ENCODE data around the gene OPHN1.

The OPHN1 gene

DNA sequence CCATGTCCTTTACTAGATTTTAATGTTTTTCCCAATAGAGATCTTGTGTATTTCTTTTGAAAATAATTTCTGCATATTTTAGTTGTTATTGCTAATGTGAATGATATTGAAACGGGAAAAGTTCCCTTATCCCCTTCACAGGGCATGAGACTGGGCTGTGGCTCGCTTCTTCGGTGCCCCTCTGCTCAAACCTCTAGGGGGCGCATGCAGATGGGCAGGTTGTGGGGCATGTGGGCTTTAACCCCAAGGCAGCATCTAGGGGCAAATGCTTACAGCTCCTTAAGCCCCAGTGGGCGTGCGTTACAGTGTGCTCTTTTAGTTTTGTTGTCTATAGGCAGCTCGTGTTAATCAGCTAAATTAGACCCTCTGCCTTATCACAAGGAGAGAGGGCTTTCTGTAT, 194.7 kb downstream of the OPHN1 start:
- no peak for DNase-seq

- DNase-seq = no peak
These were observed 199.0 kb downstream of the OPHN1 start for GRCh38 chrX:68234171-68234910.

DNA sequence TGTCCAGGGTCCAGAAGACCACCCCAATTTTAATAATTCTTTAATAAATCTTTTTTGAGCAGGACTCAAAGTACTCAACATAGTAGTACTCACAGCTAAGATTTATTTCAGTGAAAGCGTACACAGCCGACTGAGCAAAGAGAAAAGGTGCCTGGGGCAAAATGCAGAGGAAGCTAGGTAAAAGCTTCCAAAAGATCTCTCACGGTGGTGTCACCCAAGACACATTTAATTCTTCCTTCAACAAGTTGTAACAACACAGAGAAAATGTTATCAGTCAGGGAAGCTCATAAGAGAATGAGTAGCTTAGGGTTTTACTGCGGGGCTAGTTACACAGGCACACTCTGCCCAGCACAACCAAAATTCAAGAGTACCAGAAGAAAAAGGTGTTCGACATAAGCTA, 201.1 kb downstream of the OPHN1 start:
- no peak for DNase-seq

DNA sequence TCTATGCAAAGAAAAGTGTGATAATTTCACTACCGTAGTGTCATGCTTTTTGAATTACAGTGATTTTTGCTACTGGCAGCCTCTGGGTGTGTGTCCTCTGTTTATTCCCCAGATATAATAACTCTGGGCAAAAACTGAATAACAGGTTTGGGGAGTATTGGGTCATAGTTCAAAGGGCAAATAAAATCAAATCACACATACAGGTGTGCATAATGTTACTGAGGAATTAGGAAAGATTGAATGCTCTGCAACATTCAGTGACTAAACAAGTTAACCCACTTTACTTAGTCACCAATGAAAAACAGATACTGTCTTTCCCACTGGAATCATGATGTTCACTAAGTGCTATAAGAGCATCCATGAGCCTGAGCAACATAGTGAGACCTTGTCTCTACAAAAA, 224.3 kb downstream of the OPHN1 start:
- no peak for DNase-seq

GRCh38 chrX:68204521-68205038, 228.7 kb downstream of the OPHN1 start:
- DNase-seq = no peak

DNA sequence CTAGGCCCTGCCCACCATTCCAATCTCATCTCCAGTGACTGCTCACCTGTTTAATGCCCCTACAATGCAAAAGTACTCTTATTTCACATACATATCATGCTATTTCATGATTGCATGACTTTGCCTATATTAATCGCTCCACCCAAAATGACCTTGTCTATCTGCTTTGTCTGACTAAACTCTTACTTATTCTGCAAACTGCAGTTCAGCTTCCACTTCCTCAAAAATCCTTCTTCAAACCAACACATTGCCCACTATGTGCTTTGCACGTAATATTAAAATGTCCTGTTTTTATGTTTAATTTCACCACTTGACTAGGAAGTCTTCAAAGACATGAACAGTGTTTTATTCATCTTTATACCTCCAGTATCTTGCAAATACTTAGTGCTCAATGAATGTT, 229.6 kb downstream of the OPHN1 start:
- DNase-seq = no peak

GRCh38 chrX:68203211-68203610, 230.1 kb downstream of the OPHN1 start:
- no peak for DNase-seq

GRCh38 chrX:68199062-68199848, 234.0 kb downstream of the OPHN1 start:
- no peak for DNase-seq

GRCh38 chrX:68196939-68197791, 236.1 kb downstream of the OPHN1 start:
- DNase-seq = peak; percentile 83

DNA sequence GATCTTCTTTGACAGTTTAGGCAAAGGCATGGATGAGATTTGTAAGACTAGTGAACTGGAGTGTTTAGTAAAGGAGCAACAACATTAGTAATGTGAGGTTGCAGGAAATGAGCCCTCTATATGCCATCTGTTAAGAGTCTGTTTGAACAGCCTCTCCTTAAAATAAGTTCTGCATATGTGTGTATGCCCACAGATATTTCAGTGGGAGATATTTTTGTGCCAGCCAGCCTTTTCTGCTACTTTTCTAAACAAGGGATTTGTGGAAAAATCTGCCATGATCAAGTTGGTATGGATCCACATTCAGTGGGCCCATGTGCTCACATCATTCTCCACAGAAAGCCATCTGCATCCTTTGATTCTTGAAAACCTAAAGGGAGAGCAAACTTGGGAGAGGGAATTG, 237.7 kb downstream of the OPHN1 start:
- no peak for DNase-seq

DNA sequence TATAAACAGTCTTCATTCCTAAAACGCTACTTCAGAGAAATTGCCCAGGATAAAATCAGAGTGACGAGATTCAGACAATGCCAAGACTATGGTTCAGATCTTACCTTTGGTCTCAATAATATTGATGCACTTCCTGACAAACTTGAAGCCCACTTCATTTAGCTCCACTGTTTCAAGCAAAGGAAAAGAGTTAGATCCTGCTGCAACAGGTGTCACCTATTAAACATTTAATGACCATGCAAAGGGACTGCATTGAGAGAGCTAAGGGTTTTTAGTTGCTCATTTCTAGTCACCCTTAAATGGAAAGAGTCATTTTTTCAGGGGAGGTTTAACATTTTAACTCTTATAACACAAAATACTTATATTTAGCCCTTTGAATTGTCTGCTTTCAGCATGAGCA, 239.5 kb downstream of the OPHN1 start:
- DNase-seq = no peak

DNA sequence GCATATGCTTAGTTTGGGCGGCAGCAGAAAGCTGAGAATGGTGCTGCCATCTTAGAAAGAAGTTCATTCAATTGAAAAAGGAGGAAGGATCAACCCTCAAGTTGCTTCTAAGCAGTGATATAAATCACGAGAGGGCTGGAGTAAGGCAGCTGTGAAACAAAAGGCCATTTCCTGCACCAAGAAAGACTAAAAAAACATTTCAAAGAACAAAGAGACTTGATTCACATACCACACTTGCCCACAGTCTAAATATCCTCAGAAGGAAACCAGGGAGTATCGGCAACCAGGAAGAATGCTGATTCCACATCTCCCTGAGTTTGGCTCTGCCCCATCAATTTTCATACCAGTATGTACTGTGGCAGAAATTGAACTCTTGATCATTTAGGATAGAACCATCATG, 240.1 kb downstream of the OPHN1 start:
- no peak for DNase-seq

DNA sequence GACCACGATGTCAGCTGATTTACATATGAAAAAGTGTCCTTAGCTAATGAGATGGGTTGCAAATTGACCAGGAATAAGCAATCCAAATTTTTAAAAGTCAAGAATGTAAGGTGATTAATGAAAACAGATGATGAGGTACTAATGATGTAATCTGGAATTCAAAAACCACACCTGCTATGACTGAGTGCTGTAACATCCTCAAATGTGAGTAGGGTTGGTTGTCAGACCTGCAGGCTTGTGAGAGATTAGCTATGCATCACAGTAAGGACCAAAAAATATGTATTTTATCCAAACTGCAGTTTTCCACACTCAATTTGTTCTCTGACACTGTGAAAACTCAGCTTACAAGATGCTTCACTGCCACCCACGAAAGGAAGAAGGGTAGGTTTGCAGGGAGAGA, 242.5 kb downstream of the OPHN1 start:
- no peak for DNase-seq

GRCh38 chrX:68186552-68187262, 246.6 kb downstream of the OPHN1 start:
- no peak for DNase-seq

- DNase-seq = no peak
These were observed 248.1 kb downstream of the OPHN1 start for GRCh38 chrX:68185161-68185560.

- peak; percentile 34 for DNase-seq
These were observed 249.6 kb downstream of the OPHN1 start for GRCh38 chrX:68183612-68184214.

- DNase-seq = no peak
These were observed 252.7 kb downstream of the OPHN1 start for GRCh38 chrX:68180579-68180978.

GRCh38 chrX:68179355-68179754, 253.9 kb downstream of the OPHN1 start:
- no peak for DNase-seq

DNA sequence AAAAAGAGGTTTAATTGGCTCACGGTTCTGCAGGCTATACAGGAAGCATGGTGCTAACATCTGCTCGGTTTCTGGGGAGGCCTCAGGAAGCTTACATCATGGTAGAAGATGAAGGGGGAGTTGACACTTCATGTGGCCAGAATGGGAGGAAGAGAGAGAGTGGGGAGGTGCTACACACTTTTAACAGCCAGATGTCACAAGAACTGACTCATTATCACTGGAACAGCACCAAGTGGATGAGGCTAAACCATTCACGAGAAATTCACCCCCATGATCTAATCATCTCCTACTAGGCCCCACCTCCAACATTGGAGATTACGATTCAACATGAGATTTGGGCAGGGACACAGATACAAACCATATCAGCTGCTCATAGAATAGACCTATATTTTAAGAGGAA, 255.8 kb downstream of the OPHN1 start:
- no peak for DNase-seq

- DNase-seq = no peak
These were observed 257.7 kb downstream of the OPHN1 start for GRCh38 chrX:68175562-68175961.

- DNase-seq = no peak
These were observed 269.9 kb downstream of the OPHN1 start for GRCh38 chrX:68163441-68163840.

DNA sequence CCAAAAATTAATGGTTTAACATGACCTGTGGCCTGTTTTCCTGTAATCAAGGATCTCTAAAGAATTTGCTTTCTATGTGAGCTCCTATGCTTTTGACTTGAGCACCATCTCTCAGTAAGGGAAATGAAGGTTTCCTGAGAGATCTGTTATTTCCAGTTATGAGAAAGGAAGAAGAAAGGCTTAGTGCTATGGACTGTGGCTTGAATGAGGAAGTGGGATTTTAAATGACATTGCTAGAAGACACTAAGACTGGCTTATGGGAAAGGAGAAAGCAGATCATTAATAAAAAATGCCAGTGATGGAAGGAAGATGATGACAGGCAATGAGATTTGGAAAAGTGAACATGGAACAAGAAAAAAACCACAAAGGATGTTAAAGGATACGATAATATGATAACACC, 285.4 kb downstream of the OPHN1 start:
- no peak for DNase-seq
